Measurements from ENCODE around the gene CCDC83. TPM values are rescaled to one million over a fixed set of nuclear protein-coding genes. Genes with fewer than 3 reads are reported as not detected.
A peak's percentile ranks its signal among the peaks of the same experiment; 100 is the strongest.

The CCDC83 gene
- polyA plus RNA-seq, 1 of the 3 experiments (the other 2 are of a cell fraction) = not detected

GRCh38 chr11:85822814-85823213, 32.4 kb upstream of the CCDC83 start:
- POLR2A ChIA-PET = no interaction called here
- Histone ChIP-seq H3K4me2 (no peak overlapping the region), H3K36me3 (replicated peaks in 1 of 2; ENCODE audit: control insufficient read depth in 1 of 2, insufficient read depth in 2 of 2, low read length in 1 of 2) (no peaks in the 10 kb centered on the region), H2AFZ (ENCODE audit: low read depth) (no peak overlapping the region), H3K79me2 (ENCODE audit: insufficient read depth) (no peaks in the 10 kb centered on the region), H3F3A (replicated peaks; ENCODE audit: insufficient read depth) (peaks cover 12% of the 10 kb centered on the region), H3K4me3 (ENCODE audit: low read depth in 2 of 2, low read length in 1 of 2) (no peak overlapping the region), H3K27ac (ENCODE audit: low read depth in 2 of 2, low read length in 1 of 2) (no peak overlapping the region), H3K9me3 (no peaks in the 10 kb centered on the region), H4K20me1 (ENCODE audit: insufficient read depth) (no peaks in the 10 kb centered on the region), H3K9ac (no peak overlapping the region), H3K27me3 (ENCODE audit: insufficient read depth) (no peaks in the 10 kb centered on the region), H3K4me1 (ENCODE audit: control insufficient read depth in 1 of 2, insufficient read depth in 2 of 2, low read depth in 1 of 2, low read length in 1 of 2) (peaks cover 14 to 30% of the 10 kb centered on the region in 2 experiments), H3K9me2 (no peaks in the 10 kb centered on the region)
- no peak for TF ChIP-seq POLR2AphosphoS5 (IDR thresholded peaks at IDR 0.05; ENCODE audit: low read depth, low read length)
- no peak for TF ChIP-seq SMC3 (IDR thresholded peaks at IDR 0.05; ENCODE audit: low read depth, low read length)
- TF ChIP-seq RFX5 (IDR thresholded peaks at IDR 0.05; ENCODE audit: low read length) = no peak
- CTCF ChIA-PET = no interaction called here
- WGBS (ENCODE audit: low lambda C conversion rate) = 98% methylated on average over 3 of the region's 3 CpGs
- DNase-seq = no peak

DNA sequence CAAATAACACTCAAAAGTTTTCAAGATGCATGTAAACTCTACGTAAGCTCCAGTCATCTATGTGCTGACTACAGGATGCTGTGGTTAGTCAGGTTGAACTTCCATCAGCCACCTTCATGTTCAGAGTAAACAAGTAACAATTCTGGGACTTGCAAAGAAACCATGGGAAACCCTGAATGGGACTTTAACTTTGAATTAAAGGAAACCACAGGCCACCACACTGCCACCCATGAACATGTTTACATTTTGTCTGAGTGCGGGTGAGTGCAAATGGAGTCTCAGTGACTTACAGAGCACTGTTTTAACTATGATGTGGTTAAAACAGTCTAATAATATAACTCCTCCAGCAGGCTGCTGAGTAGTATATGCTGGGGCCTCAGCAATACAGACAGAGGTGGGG, 31.4 kb upstream of the CCDC83 start:
- peaks cover 14 to 35% of the 10 kb centered on the region in 2 experiments for H3K4me1 ChIP-seq (ENCODE audit: control insufficient read depth in 1 of 2, insufficient read depth in 2 of 2, low read depth in 1 of 2, low read length in 1 of 2)
- H3K27ac ChIP-seq (ENCODE audit: low read depth in 2 of 2, low read length in 1 of 2) = no peak overlapping the region
- no peaks in the 10 kb centered on the region for H3K36me3 ChIP-seq (replicated peaks in 1 of 2; ENCODE audit: control insufficient read depth in 1 of 2, insufficient read depth in 2 of 2, low read length in 1 of 2)
- no peak overlapping the region for H3K9ac ChIP-seq
- H3K79me2 ChIP-seq (ENCODE audit: insufficient read depth) = no peaks in the 10 kb centered on the region
- peaks cover 4% of the 10 kb centered on the region; the same call in 1 of the 2 replicates for H4K20me1 ChIP-seq (ENCODE audit: insufficient read depth)
- DNase-seq = no peak
- 96% methylated on average over 2 of the region's 2 CpGs for WGBS (ENCODE audit: low lambda C conversion rate)
- no peaks in the 10 kb centered on the region for H3K27me3 ChIP-seq (ENCODE audit: insufficient read depth)
- H3K9me2 ChIP-seq = no peaks in the 10 kb centered on the region
- H3F3A ChIP-seq (replicated peaks; ENCODE audit: insufficient read depth) = peaks cover 19% of the 10 kb centered on the region
- no peak overlapping the region for H3K4me2 ChIP-seq
- H3K9me3 ChIP-seq = no peaks in the 10 kb centered on the region
- no peak overlapping the region for H2AFZ ChIP-seq (ENCODE audit: low read depth)
- ChIA-PET POLR2A (no interaction called here), CTCF (interaction anchor here (0.9 kb wide), 1 partner anchor 687 kb away, joined by 3 read pairs; no protein-coding TSS in a partner anchor)
- H3K4me3 ChIP-seq (ENCODE audit: low read depth in 2 of 2, low read length in 1 of 2) = no peak overlapping the region
- no peak for TF ChIP-seq FOXM1 (IDR thresholded peaks at IDR 0.05; ENCODE audit: low read depth)
- no peak for TF ChIP-seq YY1 (IDR thresholded peaks at IDR 0.05; ENCODE audit: low read depth)
- TF ChIP-seq EZH2phosphoT487 (IDR thresholded peaks at IDR 0.05; ENCODE audit: borderline replicate concordance, low read depth) = no peak
- TF ChIP-seq RXRA (IDR thresholded peaks at IDR 0.05; ENCODE audit: borderline replicate concordance, low read depth) = no peak
- TF ChIP-seq EP300 (IDR thresholded peaks at IDR 0.05; ENCODE audit: borderline replicate concordance in 1 of 2, low read depth in 1 of 2, low read length in 1 of 2) = no peak
- TF ChIP-seq CHD2 (IDR thresholded peaks at IDR 0.05; ENCODE audit: low read length, partially characterized antibody) = no peak
- TF ChIP-seq MEF2A (IDR thresholded peaks at IDR 0.05; ENCODE audit: borderline replicate concordance, low read depth) = no peak
- TF ChIP-seq, protein P1, sequence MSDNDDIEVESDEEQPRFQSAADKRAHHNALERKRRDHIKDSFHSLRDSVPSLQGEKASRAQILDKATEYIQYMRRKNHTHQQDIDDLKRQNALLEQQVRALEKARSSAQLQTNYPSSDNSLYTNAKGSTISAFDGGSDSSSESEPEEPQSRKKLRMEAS (IDR thresholded peaks at IDR 0.05; ENCODE audit: low read depth) = no peak
- TF ChIP-seq RCOR1 (IDR thresholded peaks at IDR 0.05; ENCODE audit: low read length) = no peak
- no peak for TF ChIP-seq MXI1 (IDR thresholded peaks at IDR 0.05; ENCODE audit: low read depth, low read length)

DNA sequence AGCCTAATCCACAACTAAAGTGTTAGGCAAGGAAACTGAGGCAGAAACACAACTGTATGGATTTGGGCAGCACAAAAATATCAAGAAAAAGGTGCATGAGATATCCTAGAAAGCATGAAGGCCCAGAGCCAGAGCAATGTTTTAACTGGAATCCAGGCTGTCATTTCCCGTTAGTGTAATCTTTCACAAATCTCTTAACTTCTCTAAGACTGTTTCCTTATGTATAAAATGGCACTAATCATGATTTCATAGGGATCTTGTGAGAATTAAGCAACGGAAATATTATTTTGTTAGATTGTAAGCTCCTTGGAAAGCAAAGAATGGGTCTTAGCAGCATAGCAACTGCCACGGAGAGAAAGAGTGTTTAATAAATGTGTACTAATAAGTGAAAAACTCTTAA, 29.6 kb upstream of the CCDC83 start:
- ChIA-PET CTCF (interaction anchor here (1.0 to 2.1 kb wide), 7 partner anchors 9 to 235 kb away, joined by 3 to 7 read pairs (median 7); no protein-coding TSS in a partner anchor), POLR2A (no interaction called here)
- Histone ChIP-seq H3K4me2 (peak overlapping the region; percentile 17; the same call in 1 of the 2 replicates), H3K4me3 (ENCODE audit: low read depth in 2 of 2, low read length in 1 of 2) (no peak overlapping the region), H3K27ac (ENCODE audit: low read depth in 2 of 2, low read length in 1 of 2) (peak overlapping the region; percentile 12 to 40; a peak in 2 of 4 replicates), H3K9me2 (no peaks in the 10 kb centered on the region), H3K9me3 (no peaks in the 10 kb centered on the region), H3K79me2 (ENCODE audit: insufficient read depth) (no peaks in the 10 kb centered on the region), H4K20me1 (ENCODE audit: insufficient read depth) (peaks cover 4% of the 10 kb centered on the region; the same call in 1 of the 2 replicates), H3F3A (replicated peaks; ENCODE audit: insufficient read depth) (peaks cover 19% of the 10 kb centered on the region), H3K27me3 (ENCODE audit: insufficient read depth) (no peaks in the 10 kb centered on the region), H3K9ac (no peak overlapping the region), H3K4me1 (ENCODE audit: control insufficient read depth in 1 of 2, insufficient read depth in 2 of 2, low read depth in 1 of 2, low read length in 1 of 2) (peaks cover 14 to 35% of the 10 kb centered on the region in 2 experiments), H2AFZ (ENCODE audit: low read depth) (no peak overlapping the region), H3K36me3 (replicated peaks in 1 of 2; ENCODE audit: control insufficient read depth in 1 of 2, insufficient read depth in 2 of 2, low read length in 1 of 2) (no peaks in the 10 kb centered on the region)
- DNase-seq = no peak
- TF ChIP-seq JUND (IDR thresholded peaks at IDR 0.05) = peak; percentile 28; the same call in 1 of the 2 replicates
- peak; percentile 48; the same call in 1 of the 2 replicates for TF ChIP-seq TCF12 (IDR thresholded peaks at IDR 0.05)
- TF ChIP-seq, protein P2, sequence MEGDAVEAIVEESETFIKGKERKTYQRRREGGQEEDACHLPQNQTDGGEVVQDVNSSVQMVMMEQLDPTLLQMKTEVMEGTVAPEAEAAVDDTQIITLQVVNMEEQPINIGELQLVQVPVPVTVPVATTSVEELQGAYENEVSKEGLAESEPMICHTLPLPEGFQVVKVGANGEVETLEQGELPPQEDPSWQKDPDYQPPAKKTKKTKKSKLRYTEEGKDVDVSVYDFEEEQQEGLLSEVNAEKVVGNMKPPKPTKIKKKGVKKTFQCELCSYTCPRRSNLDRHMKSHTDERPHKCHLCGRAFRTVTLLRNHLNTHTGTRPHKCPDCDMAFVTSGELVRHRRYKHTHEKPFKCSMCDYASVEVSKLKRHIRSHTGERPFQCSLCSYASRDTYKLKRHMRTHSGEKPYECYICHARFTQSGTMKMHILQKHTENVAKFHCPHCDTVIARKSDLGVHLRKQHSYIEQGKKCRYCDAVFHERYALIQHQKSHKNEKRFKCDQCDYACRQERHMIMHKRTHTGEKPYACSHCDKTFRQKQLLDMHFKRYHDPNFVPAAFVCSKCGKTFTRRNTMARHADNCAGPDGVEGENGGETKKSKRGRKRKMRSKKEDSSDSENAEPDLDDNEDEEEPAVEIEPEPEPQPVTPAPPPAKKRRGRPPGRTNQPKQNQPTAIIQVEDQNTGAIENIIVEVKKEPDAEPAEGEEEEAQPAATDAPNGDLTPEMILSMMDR (IDR thresholded peaks at IDR 0.05) = no peak
- TF ChIP-seq NFIC (IDR thresholded peaks at IDR 0.05; ENCODE audit: borderline replicate concordance) = peak; percentile 33; the same call in 1 of the 2 replicates
- TF ChIP-seq, protein P3, sequence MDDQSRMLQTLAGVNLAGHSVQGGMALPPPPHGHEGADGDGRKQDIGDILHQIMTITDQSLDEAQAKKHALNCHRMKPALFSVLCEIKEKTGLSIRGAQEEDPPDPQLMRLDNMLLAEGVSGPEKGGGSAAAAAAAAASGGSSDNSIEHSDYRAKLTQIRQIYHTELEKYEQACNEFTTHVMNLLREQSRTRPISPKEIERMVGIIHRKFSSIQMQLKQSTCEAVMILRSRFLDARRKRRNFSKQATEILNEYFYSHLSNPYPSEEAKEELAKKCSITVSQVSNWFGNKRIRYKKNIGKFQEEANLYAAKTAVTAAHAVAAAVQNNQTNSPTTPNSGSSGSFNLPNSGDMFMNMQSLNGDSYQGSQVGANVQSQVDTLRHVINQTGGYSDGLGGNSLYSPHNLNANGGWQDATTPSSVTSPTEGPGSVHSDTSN (IDR thresholded peaks at IDR 0.05) = peak; percentile 82
- WGBS (ENCODE audit: low lambda C conversion rate) = 48% methylated on average over 3 of the region's 3 CpGs
